HK-2 (cell line): ENCODE measurements around the gene C17orf50.
"Not testable (repeated sequence)": the region's sequence is repeated elsewhere in the genome, so short reads cannot be mapped to it uniquely, and the experiment has no call there.

Experiments
- DNase-seq: peaks from one replicate; pipeline ENCODE4 v3.0.0-alpha.2; 2018; ENCODE audit not compliant: unreplicated experiment

The C17orf50 gene

GRCh38 chr17:35734396-35734795 is 26.3 kb upstream of the C17orf50 start:
- DNase-seq, result no peak

- DNase-seq, result no peak
Observed at GRCh38 chr17:35735036-35735805, 25.5 kb upstream of the C17orf50 start.

DNA sequence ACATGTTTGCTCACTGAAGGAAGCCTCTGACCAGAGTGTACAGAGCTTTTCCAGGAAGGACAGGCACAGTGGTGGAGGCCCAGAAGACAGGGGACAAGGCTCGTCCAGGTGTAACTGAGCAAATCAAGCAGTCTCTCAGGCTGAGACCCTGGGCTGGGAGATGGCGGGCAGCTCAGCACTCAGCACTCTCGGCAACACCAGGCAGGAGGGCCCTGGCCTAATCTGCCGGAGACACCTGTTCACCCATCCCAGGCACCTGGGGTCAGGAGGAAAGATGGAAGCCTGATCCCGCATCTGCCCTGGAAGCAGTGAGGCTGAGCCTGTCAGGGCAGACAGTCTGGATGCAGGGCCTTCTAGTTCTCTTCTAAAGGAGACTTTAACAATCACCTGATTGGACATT is 24.5 kb upstream of the C17orf50 start:
- DNase-seq, result no peak

- no peak for DNase-seq
Observed at GRCh38 chr17:35738519-35739133, 22.1 kb upstream of the C17orf50 start.

DNA sequence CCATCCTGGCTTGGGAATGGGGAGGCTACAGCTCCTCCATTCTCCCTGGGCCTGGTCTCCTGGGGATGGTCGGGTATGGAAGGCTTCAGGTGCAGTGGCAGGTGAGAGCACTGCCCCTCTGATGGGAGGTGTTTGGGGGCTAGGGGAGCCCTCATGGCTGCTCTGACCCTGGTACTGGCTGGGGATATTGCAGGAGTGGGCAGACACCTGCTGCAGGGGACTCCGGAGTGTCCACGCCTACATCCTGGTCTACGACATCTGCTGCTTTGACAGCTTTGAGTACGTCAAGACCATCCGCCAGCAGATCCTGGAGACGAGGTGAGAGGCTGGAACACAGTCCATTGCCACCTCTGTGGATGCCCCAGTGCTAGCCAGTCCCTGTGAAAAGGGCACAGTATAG is 20.5 kb upstream of the C17orf50 start:
- DNase-seq, result no peak

GRCh38 chr17:35740997-35741931 is 19.4 kb upstream of the C17orf50 start:
- DNase-seq, result no peak

- no peak for DNase-seq
Observed at GRCh38 chr17:35742496-35742895, 18.2 kb upstream of the C17orf50 start.

- no peak for DNase-seq
Observed at GRCh38 chr17:35742896-35743477, 17.7 kb upstream of the C17orf50 start.

- DNase-seq, result peak; percentile 51
Observed at GRCh38 chr17:35743626-35744328, 16.9 kb upstream of the C17orf50 start.

GRCh38 chr17:35744830-35745229 is 15.9 kb upstream of the C17orf50 start:
- DNase-seq, result no peak

- DNase-seq, result no peak
Observed at GRCh38 chr17:35745246-35745645, 15.4 kb upstream of the C17orf50 start.

DNA sequence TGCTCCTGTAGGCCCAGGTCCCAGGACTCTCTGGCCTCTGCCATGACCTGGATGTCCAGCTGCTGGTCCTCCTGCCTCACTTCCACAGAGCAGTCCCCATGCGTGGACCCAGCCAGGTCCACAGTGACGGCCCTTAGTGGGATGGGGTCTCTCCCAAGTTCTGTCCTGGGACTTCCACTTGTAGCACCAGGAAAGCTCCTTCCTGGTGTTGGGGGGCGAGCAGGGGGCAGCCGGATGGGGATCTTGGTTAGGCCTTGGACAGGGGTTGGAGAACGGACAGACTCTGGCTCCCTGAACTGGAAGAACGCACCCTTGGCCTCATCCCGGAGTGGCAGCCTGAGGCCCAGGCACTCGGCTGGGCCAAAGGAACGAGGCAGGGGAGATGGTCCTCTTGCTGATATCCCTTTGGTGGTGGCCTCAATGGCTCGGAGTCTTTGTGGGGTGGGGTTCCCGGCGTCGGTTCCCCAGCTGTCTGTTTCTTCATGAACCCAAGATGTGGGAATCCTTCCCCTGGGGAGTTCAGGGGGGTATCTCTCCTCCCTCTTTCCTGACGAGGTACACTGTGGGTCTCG is 14.9 kb upstream of the C17orf50 start:
- DNase-seq, result no peak

- DNase-seq, result peak; percentile 76
Observed at GRCh38 chr17:35747540-35748017, 13.1 kb upstream of the C17orf50 start.

- peak; percentile 27 for DNase-seq
Observed at GRCh38 chr17:35748341-35748841, 12.3 kb upstream of the C17orf50 start.

DNA sequence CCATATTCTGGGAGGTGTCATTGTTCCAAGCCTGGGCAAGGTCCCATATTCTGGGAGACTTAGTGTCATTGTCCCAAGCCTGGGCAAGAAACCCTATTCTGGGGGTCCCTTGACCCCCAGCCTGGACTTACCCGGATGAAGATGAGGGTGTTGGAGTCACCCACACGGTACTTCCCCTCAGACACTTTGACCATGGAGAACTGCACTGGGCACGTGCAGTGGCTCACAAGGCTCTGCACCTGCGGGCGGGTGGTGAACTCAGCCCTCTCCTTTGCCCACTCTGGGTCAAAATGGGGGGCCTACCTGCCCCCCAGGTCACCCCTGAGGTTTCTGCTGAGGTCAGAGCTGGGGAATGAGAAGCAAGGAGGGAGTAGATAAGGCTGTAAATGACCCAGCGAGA is 11.7 kb upstream of the C17orf50 start:
- no peak for DNase-seq

DNA sequence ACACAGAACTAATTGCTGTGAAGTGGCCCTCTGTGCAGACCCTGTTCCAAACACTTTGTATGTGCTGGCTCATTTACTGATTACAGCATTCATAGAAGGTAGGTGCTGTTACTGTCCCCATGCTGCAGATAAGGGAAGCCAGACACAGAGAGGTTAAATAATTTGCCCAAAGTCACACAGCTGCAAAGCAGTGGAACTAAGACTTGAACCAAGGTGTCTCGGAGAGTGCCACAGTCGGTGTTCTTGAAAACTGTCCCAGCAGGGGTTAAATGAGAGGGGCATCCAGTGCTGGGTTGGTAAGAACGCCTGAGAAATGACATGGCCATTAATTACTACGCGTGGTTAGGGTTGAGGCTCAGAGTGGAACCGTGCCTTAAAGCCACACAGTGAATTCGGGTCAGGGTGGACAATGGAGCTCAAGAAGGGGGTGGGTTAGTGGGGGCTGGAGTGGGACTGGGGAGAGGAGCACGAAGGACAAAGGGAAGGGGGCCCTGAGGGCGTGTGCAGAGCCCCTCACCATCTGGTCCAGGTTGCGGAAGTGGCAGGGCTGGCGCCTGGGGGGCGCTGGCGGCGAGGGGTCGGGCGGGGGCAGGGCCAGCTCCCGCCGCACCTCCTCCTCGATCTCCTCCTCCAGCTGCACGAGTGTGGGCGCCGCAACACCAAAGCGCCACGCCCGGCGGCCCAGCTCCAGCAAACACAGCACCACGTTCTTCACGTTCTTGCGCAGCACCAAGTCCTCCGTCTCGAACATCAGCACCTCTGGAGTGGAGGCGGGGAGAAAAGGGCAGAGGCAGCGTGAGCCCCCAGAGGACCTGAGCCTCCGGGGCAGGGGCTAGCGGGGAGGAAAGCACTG is 10.9 kb upstream of the C17orf50 start:
- no peak for DNase-seq

GRCh38 chr17:35750526-35751395 is 9.9 kb upstream of the C17orf50 start:
- DNase-seq, result no peak

GRCh38 chr17:35751541-35751940 is 9.1 kb upstream of the C17orf50 start:
- DNase-seq, result not testable (repeated sequence)

- DNase-seq, result no peak
Observed at GRCh38 chr17:35752471-35752870, 8.2 kb upstream of the C17orf50 start.
